ENCODE measurements around the gene MYRFL. TPM values are rescaled to one million over a fixed set of nuclear protein-coding genes. Genes with fewer than 3 reads are reported as not detected.

The MYRFL gene
- total RNA-seq, 1 experiment from 2014 or later = not detected

DNA sequence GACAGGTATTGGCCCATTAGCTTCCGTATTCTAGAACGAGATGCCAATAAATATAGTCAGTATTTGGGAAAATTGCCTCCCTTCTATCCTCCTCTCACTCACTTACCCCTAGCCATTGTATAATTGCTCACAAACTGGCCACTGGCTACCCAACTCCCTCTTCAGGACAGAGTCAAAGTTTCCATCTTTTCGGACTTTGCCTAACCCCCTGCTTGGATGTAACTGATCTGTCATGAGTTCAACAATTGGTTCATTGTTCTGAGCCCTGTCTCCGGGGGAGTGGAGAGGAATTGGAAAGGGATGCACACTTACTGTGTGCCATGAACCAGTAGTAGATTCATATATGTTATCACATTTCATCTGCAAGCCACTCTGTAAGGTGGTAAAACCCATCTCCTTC, 12.2 kb downstream of the MYRFL start:
- ChIA-PET CTCF (no interaction called here), POLR2A (ENCODE audit: unreplicated experiment) (no interaction called here)
- BruUV-seq (replicated peaks) = no TSS peak
- H3K4me3 ChIP-seq = no peak overlapping the region
- no peak overlapping the region for H3K4me2 ChIP-seq
- no peaks in the 10 kb centered on the region for H3K27me3 ChIP-seq (ENCODE audit: insufficient read depth, low read depth)
- H3K9me2 ChIP-seq (ENCODE audit: insufficient read depth) = no peaks in the 10 kb centered on the region
- no peaks in the 10 kb centered on the region for H3K79me2 ChIP-seq (ENCODE audit: low read depth)
- intact Hi-C loops (cut with micrococcal nuclease; ENCODE audit: unreplicated experiment) = no loop called here
- H3F3A ChIP-seq (ENCODE audit: insufficient read depth, low read depth) = no peaks in the 10 kb centered on the region
- H2AFZ ChIP-seq = no peak overlapping the region
- no peaks in the 10 kb centered on the region for H3K4me1 ChIP-seq (replicated peaks; ENCODE audit: insufficient read depth)
- no peaks in the 10 kb centered on the region for H4K20me1 ChIP-seq (ENCODE audit: insufficient read depth)
- H3K9me3 ChIP-seq (ENCODE audit: insufficient read depth, low read depth) = no peaks in the 10 kb centered on the region
- no peak for DNase-seq
- no peak overlapping the region for H3K27ac ChIP-seq
- TF ChIP-seq, protein P1, sequence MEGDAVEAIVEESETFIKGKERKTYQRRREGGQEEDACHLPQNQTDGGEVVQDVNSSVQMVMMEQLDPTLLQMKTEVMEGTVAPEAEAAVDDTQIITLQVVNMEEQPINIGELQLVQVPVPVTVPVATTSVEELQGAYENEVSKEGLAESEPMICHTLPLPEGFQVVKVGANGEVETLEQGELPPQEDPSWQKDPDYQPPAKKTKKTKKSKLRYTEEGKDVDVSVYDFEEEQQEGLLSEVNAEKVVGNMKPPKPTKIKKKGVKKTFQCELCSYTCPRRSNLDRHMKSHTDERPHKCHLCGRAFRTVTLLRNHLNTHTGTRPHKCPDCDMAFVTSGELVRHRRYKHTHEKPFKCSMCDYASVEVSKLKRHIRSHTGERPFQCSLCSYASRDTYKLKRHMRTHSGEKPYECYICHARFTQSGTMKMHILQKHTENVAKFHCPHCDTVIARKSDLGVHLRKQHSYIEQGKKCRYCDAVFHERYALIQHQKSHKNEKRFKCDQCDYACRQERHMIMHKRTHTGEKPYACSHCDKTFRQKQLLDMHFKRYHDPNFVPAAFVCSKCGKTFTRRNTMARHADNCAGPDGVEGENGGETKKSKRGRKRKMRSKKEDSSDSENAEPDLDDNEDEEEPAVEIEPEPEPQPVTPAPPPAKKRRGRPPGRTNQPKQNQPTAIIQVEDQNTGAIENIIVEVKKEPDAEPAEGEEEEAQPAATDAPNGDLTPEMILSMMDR (conservative IDR thresholded peaks at IDR 0.05) = no peak
- TF ChIP-seq EZH2 (IDR thresholded peaks at IDR 0.05; ENCODE audit: low read depth) = no peak
- no peaks in the 10 kb centered on the region for H3K36me3 ChIP-seq (ENCODE audit: low read depth)

GRCh38 chr12:69837657-69838415, 12.8 kb downstream of the MYRFL start:
- H3K36me3 ChIP-seq (ENCODE audit: low read depth) = no peaks in the 10 kb centered on the region
- no peaks in the 10 kb centered on the region for H3K4me1 ChIP-seq (replicated peaks; ENCODE audit: insufficient read depth)
- H3K9me2 ChIP-seq (ENCODE audit: insufficient read depth) = no peaks in the 10 kb centered on the region
- TF ChIP-seq EZH2 (IDR thresholded peaks at IDR 0.05; ENCODE audit: low read depth) = no peak
- TF ChIP-seq, protein P1 (conservative IDR thresholded peaks at IDR 0.05) = no peak
- no peak for DNase-seq
- H4K20me1 ChIP-seq (ENCODE audit: insufficient read depth) = no peaks in the 10 kb centered on the region
- H3K4me3 ChIP-seq = no peak overlapping the region
- no peak overlapping the region for H2AFZ ChIP-seq
- H3K27ac ChIP-seq = no peak overlapping the region
- no peaks in the 10 kb centered on the region for H3K27me3 ChIP-seq (ENCODE audit: insufficient read depth, low read depth)
- no peaks in the 10 kb centered on the region for H3K9me3 ChIP-seq (ENCODE audit: insufficient read depth, low read depth)
- no peak overlapping the region for H3K4me2 ChIP-seq
- intact Hi-C loops (cut with micrococcal nuclease; ENCODE audit: unreplicated experiment) = no loop called here
- H3K79me2 ChIP-seq (ENCODE audit: low read depth) = no peaks in the 10 kb centered on the region
- H3F3A ChIP-seq (ENCODE audit: insufficient read depth, low read depth) = no peaks in the 10 kb centered on the region
- BruUV-seq (replicated peaks) = no TSS peak
- ChIA-PET POLR2A (ENCODE audit: unreplicated experiment) (no interaction called here), CTCF (no interaction called here)

DNA sequence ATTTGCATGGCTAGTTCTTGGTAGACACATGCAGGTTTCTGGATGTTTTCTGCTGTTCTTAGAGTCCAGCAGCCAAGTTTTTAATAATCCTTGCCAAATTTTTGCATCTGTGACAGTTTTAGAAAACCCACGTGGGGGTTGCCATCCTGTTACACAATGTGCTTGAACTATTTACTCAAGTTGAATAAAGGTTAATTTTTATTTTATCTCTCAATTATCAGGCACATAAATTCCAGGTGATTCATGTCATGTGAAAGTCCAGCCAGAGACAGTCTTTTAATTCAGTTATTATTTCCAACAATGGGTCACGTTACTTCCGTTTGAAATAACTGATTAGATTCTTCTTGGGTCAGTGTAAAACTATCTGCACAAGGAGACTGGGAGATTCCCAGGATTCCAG, 15.7 kb downstream of the MYRFL start:
- no peak overlapping the region for H2AFZ ChIP-seq
- no peaks in the 10 kb centered on the region for H3K79me2 ChIP-seq (ENCODE audit: low read depth)
- ChIA-PET POLR2A (ENCODE audit: unreplicated experiment) (no interaction called here), CTCF (no interaction called here)
- no peak for TF ChIP-seq EZH2 (IDR thresholded peaks at IDR 0.05; ENCODE audit: low read depth)
- TF ChIP-seq, protein P1 (conservative IDR thresholded peaks at IDR 0.05) = no peak
- no peaks in the 10 kb centered on the region for H3K36me3 ChIP-seq (ENCODE audit: low read depth)
- BruUV-seq (replicated peaks) = no TSS peak
- no peaks in the 10 kb centered on the region for H3F3A ChIP-seq (ENCODE audit: insufficient read depth, low read depth)
- no peaks in the 10 kb centered on the region for H3K9me3 ChIP-seq (ENCODE audit: insufficient read depth, low read depth)
- H3K9me2 ChIP-seq (ENCODE audit: insufficient read depth) = no peaks in the 10 kb centered on the region
- no peak for DNase-seq
- no peaks in the 10 kb centered on the region for H3K27me3 ChIP-seq (ENCODE audit: insufficient read depth, low read depth)
- intact Hi-C loops (cut with micrococcal nuclease; ENCODE audit: unreplicated experiment) = no loop called here
- H4K20me1 ChIP-seq (ENCODE audit: insufficient read depth) = no peaks in the 10 kb centered on the region
- H3K4me1 ChIP-seq (replicated peaks; ENCODE audit: insufficient read depth) = no peaks in the 10 kb centered on the region
- no peak overlapping the region for H3K27ac ChIP-seq
- H3K4me2 ChIP-seq = no peak overlapping the region
- no peak overlapping the region for H3K4me3 ChIP-seq
